Renal pelvis (tissue), 4 donors: ENCODE measurements around the gene RERE. TPM values are rescaled to one million over a fixed set of nuclear protein-coding genes. Genes with fewer than 3 reads are reported as not detected.

ENCODE experiments used
- DNase-seq: peaks from one replicate; pipeline ENCODE4 v3.0.0-alpha.2; 2013
- polyA plus RNA-seq, 3 donors: library from polyadenylated mRNA; unstranded; fragments of 120-200 nt; gene quantifications; one replicate each; pipeline ENCODE4 v1.2.1, GENCODE V29; 2013; ENCODE audit not compliant: insufficient read length in 3 of 3

The RERE gene
- polyA plus RNA-seq, 3 donors, result 142 to 161 (median 146) TPM

DNA sequence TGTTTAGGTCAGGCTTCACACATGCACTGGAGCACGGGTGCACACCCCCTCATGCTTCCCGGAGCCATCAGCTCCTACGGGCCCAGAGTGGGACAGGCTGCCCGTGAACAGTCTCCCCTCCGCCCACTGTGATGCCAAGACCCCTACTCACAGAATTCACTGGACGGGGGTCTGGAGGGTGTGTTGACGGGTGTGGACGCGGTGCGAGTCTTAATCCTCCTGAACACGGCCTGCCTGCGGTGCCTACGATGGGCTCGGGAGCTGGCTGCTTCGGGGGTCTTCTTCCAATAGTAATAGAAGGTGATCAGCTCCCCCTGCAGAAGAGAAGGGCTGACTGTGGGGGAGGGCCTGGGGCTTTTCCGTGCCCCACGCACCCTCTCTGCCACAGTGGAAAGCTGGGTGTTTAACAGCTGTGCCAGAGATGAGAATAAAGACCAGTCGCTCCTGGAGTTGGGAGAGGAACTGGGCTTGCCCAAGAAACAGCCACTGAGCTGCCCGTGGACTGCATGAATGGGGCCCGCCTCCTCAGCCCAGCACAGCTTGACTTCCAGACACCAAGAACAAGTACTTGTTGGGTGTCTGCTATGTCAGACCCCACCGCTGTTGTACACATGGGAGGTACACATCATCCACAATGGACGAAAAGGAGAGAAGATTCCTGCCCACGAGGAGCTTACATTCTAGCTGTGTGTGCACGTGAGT is 451.6 kb downstream of the RERE start:
- DNase-seq, result no peak

DNA sequence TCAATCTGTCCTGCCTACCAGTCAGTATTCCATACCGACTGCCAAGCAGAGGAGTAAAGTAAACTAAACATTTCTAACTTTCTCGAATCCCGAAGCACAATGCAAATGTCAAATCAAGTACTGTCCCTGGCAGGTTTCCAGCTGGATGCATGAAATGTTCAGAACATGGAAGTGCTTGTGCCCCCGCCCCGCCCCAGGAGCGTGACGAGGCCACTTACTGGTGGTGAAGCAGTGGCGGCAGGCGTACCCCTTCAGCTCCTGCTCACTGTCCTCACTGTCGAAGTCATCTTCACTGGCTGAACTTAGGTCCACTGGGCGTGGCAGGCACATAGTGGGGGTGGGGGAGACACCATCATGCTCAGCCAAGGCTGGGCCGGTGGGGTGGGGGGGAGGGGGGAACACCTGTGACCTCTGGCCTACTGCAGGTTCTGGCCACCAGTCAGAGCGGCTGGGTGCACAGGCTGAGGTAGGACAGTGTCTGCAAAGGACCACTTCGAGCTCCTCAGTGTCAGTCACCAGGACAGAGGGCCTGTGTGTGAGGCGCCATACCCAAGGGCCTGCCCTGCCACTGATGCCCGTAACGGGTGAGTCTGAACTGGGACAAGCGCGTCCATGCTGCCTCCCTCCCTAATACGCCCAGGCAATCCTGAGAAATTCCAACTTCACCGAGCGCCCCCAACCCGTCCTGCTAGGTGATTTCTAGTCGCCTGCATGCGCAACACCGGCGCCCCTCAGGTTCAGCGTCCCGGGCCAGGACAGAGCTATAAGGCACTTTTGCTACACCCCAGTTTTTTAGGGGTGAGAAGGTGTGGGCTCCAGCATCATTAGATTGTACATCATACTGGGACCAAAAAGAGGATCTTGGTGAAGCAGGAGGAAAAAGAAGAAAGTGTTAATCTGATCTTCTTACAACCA is 452.7 kb downstream of the RERE start:
- DNase-seq, result no peak

DNA sequence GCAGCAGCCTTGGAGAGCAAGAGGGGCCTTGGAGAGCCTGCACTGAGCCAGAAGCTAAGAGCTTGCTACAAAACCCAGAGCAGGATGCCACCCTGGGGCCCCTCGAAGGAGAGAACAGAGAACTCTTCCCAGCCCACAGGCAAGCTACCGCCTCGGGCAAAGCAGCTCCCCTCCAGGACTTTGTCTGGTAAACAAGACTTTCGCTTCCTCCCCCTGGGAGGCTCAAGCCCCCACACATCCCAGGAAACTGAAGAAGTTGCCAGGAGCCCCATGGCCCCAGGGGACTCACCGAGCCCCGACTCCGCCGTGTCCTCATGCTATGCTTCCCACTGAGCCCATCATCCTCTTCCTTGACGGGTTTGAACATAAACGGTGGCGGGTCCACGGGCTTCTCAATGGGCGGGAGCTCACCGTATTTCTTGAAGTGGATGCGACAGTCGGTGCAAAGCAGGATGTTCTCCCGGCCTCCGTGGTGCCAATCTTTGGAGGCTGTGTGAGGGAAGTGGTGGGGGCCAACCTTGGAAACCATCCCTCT is 453.6 kb downstream of the RERE start:
- no peak for DNase-seq

DNA sequence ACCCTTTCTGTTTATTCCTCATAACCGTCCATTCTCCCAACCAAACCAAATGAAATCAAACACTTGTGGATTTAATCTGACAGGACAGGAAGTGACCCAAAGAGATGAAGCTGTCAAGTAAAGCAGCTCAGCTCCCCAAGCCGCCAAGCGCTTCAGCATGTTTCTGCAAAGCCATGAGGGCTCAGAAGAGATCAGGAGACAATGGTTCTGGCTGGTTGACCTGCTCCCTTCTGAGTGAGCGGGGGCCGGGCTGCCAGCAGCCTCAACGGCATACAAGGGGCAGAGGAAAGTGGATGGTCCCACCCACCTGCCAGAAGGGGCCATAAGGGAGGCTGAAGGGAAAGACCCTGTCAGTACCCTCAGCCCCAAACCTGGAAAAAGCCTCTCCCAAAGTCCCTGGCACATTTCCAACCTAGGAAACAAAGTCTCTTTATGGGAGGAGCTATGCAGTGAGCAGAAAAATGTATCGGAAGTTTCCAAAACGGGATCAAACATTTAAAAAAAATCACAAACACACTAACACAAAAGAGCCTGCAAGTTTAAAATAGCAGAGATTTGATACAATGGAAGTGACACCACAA is 454.2 kb downstream of the RERE start:
- DNase-seq, result no peak

DNA sequence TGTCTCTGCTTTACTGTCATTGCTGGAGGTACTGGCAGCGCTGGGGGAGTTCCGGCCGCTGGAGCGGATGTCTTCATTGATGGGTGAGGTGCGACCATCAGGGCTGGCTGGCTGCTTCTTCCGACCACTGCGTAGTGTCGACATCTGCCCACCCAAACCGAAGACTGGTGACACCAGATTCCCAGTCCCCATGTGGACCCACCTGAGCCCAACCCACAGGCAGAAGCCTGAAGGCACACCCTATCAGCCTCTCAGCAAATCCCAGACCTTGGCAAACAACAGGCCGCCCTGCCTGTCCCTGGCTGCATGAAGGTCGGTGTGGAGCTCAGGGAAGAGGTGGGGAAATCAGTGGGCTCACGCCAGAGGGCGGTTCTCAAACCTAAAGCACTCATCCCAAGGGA is 454.7 kb downstream of the RERE start:
- DNase-seq, result no peak

DNA sequence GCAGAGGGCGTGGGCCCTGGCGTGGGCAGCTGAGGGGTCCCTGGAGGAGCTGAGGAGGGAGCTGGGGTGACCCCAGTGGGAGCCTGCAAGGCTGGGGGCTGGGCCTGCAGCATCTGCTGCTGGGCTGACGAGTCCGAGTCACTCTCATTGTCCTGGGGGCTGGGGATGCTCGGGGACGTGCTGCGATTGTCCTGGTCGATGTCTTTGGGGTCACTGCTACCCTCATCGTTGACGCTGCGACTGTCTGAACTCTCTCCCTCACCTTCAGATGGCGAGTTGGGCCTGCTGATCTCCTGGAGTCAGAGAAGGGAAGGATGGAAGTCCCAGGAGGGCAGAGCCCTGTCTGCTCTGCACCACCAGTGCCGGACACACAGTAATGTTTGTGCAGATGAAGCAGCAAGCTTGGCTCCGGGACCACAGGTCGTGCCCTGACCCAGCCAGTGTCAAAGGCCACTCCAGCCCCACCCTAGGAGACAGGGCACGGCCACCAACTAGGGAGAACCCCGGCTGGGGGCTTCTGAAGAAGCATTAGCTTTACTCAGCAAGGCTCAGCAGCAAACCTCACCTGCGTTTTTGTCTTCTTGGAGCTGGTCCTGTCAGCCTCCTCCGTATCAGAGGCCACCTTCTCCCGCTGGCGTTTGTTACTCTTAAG is 456.1 kb downstream of the RERE start:
- DNase-seq, result no peak

DNA sequence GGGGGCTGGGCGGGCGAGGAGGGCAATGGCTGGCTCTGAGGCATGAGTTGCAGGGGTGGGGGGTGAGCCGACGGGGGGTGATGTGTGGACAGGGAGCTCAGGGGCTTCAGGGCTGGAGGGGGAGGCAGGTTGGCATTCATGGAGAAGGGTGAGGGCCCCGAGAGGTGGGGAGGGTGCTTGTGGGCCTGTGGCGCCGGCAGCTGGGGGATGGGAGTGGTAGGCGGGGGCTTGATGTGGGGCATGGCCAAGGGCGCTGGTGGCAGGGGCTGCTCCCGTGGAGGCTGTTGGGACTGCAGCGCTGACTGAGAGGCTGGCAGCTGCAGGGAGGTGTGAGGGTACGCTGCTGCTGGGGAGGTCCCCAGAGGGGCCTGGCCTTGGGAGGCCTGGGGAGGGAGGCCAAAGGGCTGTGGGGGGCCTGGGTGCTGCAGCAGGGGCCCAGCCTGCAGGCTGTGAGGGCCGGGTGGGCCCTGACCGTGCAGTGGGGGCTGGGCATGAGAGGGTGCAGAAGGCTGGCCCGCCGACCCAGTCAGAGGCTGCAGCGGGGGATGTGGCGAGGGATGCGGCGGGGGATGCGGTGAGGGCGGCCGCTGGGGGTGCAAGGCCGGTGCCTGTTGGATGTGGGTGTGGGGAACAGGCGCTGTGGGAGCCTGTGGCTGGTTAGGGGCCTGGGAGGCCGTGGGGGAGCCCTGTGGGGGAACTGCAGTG is 456.8 kb downstream of the RERE start:
- no peak for DNase-seq

DNA sequence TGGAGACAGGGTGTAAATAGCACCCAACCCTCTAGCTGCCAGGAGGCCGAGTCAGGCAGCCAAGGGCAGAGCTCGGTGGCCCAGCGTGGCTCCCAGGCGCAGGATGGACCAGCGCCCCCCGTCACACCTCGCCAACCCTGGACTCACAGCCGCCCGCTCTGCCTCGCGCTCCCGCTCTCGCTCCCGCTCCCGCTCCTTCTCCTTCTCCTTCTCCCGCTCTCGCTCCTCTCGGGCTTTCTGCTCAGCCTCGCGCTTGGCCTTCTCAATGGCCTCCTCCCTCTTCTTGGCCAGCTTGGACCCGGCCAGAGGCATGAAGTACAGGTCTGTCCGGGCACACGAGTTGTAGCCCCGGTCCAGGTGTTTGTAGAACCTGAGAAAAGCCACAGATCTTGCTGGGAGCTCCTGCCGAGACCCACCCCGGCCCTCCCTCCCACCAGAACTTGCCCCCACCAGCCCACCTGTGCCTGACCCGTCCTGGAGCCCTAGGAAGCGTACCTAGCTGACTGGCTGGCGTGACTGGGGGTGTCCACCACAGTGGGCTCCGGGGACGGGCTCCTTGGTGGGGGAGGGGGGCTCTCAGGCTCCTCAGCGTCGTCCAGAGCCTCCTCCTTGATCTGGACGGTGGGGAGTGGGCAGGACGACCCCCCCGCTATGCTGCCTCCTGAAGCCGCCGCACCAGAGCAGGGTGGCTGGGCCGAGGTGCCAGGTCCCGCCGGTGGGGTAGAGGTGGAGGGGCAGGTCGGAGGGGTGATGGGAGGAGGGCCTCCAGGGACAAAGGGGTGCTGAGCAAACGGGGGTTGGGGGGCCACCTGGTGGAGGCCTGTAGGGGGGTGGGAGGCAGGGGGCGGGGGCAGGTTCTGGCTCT is 457.6 kb downstream of the RERE start:
- DNase-seq, result no peak

DNA sequence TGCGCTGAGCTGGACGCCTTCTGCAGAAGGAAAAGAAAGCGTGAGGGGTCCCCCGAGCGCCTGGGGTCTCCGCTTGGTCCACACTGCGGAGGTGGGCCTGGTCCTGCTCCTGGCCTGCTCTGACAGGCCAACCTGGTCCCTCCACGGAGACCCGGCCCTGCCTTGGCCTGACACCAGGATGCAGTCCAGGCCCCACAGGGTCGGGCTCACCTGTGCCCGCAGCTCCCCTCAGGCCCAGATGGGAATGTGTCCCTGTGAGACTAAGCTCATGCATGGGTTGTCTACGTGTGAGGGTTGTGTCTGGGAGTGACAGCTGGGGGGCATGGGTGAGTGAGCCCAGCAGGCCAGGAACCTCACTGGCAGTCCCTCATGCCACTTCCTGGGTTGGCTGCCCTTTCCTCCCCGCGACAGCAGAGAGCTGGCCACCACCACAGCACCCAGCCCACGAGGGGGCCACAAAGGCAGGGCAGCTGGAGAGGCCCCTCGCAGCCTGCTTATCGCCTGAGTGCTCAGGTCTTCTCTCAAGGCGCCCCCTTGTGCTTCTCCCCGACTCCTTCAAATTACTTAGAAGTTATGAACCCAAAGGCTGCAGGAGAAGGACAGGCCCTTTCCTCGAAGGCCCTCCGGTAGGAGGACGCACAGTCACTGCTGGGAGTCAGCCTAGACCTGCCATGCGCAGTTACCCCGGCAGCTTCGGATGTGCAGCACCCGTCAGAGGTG is 458.4 kb downstream of the RERE start:
- DNase-seq, result no peak

DNA sequence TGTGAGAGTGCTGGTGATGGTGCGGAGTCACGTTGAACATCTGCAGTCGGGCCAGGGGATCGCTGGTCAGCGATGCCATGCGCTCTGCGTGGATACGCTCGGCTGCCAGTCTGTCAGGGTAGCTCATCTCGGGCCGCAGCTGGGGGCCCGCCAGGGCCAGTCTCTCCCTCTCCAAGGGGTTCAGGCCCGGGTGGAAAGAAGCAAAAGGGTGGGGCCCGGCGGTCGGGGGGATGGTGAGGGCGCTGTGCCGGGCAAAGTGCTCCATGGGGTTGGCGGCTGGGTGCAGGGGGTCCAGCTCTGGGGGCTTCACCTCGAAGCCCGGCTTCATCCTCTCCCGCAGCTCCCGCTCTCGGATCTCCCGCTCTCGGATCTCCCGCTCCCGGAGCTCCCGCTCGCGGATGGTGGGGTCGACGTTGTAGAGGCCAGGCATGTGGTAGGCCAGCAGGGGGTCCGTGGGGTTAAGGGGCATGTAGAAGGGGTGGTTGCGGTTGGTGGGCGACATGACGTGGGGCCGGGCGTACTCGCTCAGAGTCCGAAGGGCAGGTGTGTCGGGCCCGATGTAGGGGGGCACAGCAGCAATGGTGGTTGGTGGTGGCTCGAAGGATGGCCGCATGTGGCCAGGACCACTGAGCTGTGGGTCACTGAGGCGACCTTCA is 459.1 kb downstream of the RERE start:
- DNase-seq, result no peak

DNA sequence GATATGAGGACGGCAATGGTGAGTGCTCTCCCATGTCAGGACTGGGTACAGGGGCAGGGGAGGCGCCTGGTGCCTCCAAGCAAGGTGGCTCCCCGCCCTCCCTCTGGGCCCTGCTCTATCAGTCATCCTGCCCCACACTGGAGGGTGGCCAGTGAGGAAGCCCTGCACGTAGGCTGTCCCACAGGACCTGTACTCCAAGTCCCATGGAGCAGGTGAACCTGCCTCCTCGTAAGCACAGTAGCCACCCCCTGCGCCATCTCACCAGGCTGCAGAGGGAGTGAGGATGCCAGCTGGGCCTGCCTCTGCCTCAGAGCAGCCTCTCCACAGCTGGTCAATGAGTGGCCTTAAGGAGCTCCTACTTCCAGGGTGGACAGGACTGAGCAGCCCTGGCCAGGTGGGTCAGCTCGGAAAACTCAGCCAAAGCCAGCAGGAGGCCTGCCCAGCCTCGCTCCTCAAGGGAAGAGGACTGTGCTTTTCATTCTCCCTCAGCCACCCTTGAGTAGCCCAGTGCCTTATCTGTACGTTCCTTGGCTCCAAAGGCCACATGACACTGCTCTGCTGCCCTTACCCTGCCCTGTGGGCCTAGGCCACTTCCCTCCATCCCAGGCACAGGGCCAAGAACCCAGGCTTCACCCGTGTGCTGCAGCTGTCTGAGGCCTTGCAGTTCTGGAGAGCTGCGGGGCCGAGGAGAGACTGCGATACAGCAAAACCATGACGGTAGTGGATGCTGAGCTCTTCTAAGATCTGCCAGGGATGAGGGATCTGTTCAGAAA is 459.9 kb downstream of the RERE start:
- no peak for DNase-seq

DNA sequence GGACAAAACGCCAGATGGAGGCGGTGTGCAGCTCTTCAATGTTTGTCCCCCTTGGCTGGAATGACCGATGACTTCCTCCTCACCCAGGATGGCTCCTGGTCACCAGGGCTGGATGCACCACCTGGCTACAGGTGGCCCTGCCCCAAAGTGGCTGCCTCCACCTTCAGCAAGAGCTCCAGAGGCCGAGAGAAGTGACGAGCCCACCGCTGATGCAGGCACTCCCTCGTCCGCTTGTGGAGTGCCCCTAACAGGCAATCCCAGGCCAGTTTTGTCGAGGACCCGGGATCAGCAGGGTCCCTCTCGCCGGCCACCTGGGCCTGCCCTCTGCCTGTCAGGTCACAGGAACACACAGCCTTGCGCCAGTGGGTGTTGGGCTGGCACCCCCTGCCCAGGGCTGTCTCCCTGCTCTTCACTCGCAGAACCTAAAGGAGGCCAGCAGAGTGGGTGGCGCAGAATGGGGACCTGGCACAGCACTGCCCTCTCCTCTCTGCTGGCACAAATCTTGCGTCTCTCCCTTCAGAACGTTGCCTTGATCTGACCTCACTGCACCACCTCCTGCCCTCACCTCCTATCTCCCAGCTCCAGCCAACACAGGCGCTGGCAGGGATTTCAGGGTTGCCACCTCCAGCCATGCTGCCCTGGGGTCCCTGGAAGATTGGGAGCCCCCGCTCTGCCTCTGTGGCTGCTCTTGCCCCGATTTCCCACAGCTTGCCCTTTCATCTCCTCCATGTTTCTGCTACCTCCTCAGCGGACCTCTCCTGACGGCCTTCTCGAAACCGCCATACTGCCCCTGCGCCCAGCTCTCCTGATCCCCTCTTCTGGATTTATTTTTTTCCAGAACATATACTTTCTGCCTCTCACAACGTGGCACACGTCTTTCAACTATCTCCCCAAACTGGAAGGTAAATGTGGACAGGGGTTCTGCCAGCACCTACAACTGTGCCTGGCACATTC is 460.9 kb downstream of the RERE start:
- DNase-seq, result no peak

DNA sequence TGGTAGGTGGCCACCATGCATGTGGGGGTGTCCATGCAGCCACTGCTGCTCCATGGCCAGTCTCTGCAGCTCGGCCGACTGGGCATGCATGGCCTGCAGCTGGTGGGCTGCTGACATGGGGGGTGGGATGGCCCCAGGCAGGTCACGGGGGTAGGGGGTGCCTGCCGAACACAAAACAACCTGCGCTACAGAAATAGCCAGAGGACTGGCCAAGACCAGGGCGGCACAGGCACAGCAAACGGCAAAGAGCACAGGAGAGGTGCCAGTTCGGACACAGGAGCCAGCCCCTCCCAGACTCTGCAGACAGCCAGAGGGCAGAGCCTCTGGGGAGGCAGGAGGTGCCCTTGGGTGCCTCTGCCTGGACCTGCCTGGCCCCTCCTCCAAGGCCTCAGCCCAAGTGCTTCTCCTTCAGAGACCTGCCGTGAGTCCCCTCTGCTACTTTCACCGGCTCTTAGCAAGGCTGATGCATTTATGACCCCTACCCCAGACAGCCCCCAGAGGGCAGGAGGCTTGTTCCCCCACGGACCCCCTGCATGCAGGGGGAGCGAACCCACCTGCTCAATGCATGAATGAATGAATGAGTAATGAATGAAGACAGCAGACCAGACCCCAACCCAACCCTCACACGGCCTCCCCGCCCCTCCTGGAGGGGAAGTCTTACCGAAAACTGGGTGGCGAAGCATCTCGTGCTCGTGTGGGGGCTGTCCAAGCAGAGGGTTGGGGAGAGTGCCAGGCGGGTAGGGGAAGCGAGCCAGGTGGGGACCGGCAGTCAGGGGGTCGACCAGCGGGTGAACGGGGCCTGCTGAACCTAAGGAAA is 461.8 kb downstream of the RERE start:
- DNase-seq, result no peak

DNA sequence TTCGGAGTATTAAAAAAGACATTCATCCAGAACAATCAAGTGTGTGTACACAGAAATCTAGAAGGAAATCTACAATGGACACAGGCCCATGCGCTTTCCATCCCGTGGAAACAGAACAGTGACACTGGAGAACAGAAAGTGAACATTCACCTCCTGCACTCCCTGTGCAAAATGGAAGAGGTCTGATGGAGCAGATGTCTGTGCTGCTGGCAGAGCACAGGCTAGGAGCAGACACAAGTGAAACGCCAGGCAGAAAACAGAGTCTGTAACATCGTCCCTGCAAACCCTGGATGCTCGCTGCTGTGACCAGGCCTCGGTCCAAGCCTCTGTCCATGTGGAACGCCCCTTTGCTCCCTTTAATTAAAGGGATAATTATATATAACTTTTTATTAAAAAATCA is 463.4 kb downstream of the RERE start:
- no peak for DNase-seq

DNA sequence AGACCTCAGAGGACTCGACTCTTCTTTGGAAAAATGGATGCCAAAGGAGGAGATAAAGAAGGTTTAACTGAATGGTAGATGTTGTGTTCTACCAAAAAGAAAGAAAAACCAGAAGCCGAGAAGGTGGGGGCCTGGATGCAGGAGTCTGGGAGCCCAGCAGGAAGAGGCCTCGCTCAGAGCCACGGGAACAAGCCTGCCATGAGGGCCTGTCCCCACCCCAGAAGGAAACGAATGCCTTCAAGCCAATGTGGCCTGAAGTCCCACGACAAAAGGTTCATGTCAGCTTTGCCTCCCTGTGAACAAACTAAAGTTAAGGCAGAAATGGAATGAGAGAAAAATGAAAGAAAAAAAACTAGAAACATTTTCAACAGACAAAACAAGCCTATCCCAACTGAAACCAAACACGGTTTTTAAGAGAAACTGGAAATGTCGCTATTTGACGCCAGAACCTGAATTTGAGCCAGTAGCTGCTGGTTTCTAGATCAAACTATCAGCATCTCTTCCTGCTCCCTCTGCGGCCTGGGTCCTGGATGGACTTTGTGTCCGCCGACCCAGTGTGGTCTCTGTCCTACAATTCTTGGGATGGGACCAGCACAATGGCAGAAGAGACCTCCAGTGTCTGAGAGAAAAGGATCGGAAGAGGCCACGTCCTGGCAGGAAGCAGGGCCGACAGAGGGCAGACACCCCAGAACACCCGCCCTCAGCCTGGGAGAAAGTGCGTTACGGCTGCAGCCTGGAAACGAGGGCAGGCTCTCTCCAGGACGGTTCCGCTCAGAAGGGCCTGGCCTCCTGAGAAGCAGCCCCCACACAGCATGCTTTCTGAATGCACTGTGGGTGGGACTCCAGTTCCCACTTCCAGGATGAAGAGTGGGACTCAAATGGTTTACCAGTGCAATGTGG is 464.3 kb downstream of the RERE start:
- no peak for DNase-seq
